Stimulated activated CD4-positive, alpha-beta T cell treated with anti-CD3 and anti-CD28 coated beads, Interleukin-1b, Interleukin-23, amount 100 ng/mL, for 48 hours (primary cell): ENCODE measurements around the gene ABTB2.
A peak's percentile ranks its signal among the peaks of the same experiment; 100 is the strongest.
"Not testable (repeated sequence)": the region's sequence is repeated elsewhere in the genome, so short reads cannot be mapped to it uniquely, and the experiment has no call there.

Source experiments
- DNase-seq: peaks from one replicate; pipeline ENCODE4 v3.0.0-alpha.2; 2020

ABTB2 gene

GRCh38 chr11:34233215-34233614 is 124.6 kb downstream of the ABTB2 start:
- DNase-seq: no peak

GRCh38 chr11:34232807-34233206 is 125.0 kb downstream of the ABTB2 start:
- no peak for DNase-seq

GRCh38 chr11:34226210-34226609 is 131.6 kb downstream of the ABTB2 start:
- DNase-seq: no peak

GRCh38 chr11:34225091-34225490 is 132.7 kb downstream of the ABTB2 start:
- DNase-seq: no peak

GRCh38 chr11:34224434-34224966 is 133.3 kb downstream of the ABTB2 start:
- no peak for DNase-seq

- no peak for DNase-seq
Measured at GRCh38 chr11:34223907-34224306, 133.9 kb downstream of the ABTB2 start.

- no peak for DNase-seq
Measured at GRCh38 chr11:34223021-34223813, 134.6 kb downstream of the ABTB2 start.

GRCh38 chr11:34222030-34222429 is 135.8 kb downstream of the ABTB2 start:
- no peak for DNase-seq

- DNase-seq: no peak
Measured at GRCh38 chr11:34219941-34220370, 137.9 kb downstream of the ABTB2 start.

GRCh38 chr11:34219279-34219678 is 138.5 kb downstream of the ABTB2 start:
- DNase-seq: no peak

GRCh38 chr11:34218756-34219155 is 139.1 kb downstream of the ABTB2 start:
- DNase-seq: not testable (repeated sequence)

- no peak for DNase-seq
Measured at GRCh38 chr11:34218067-34218466, 139.7 kb downstream of the ABTB2 start.

- DNase-seq: no peak
Measured at GRCh38 chr11:34216706-34217105, 141.1 kb downstream of the ABTB2 start.

GRCh38 chr11:34215806-34216453 is 141.9 kb downstream of the ABTB2 start:
- DNase-seq: no peak

- peak; percentile 94 for DNase-seq
Measured at GRCh38 chr11:34214961-34215805, 142.6 kb downstream of the ABTB2 start.

GRCh38 chr11:34213366-34213765 is 144.4 kb downstream of the ABTB2 start:
- DNase-seq: no peak

- no peak for DNase-seq
Measured at GRCh38 chr11:34212566-34212965, 145.2 kb downstream of the ABTB2 start.

- DNase-seq: no peak
Measured at GRCh38 chr11:34209809-34210208, 148.0 kb downstream of the ABTB2 start.

GRCh38 chr11:34208266-34209135 is 149.3 kb downstream of the ABTB2 start:
- peak; percentile 44 for DNase-seq

GRCh38 chr11:34207487-34208180 is 150.2 kb downstream of the ABTB2 start:
- DNase-seq: no peak
